ENCODE results near the gene FBXO48. TPM values are rescaled to one million over a fixed set of nuclear protein-coding genes. Genes with fewer than 3 reads are reported as not detected.

Gene FBXO48
- total and polyA plus RNA-seq, 2 of the 4 experiments (the other 2 are of a cell fraction), result 0.18 to 0.43 TPM

- H2AFZ ChIP-seq (replicated peaks; ENCODE audit: low read length, poor library complexity), result no peak overlapping the region
- H3K23ac ChIP-seq (ENCODE audit: low read depth, low read length), result no peak overlapping the region
- TF ChIP-seq CTCF (conservative IDR thresholded peaks at IDR 0.05; ENCODE audit: low read depth, low read length) (no peak), MAZ (IDR thresholded peaks at IDR 0.05; ENCODE audit: borderline replicate concordance, low read depth, low read length) (no peak), RFX5 (IDR thresholded peaks at IDR 0.05; ENCODE audit: low read depth, low read length) (no peak), RAD21 (IDR thresholded peaks at IDR 0.05; ENCODE audit: low read length) (no peak), POLR2A (IDR thresholded peaks at IDR 0.05; ENCODE audit: low read depth, low read length) (no peak), ELK1 (IDR thresholded peaks at IDR 0.05; ENCODE audit: borderline replicate concordance, low read depth, low read length) (no peak), CEBPB (IDR thresholded peaks at IDR 0.05; ENCODE audit: low read depth, low read length) (no peak), NFE2L2 (IDR thresholded peaks at IDR 0.05; ENCODE audit: low read depth, low read length) (no peak), MAFK (IDR thresholded peaks at IDR 0.05; ENCODE audit: low read depth, low read length) (no peak), RCOR1 (IDR thresholded peaks at IDR 0.05; ENCODE audit: insufficient replicate concordance, low read length) (no peak), FOS (IDR thresholded peaks at IDR 0.05; ENCODE audit: low read depth, low read length) (no peak), MXI1 (IDR thresholded peaks at IDR 0.05; ENCODE audit: borderline replicate concordance, low read depth, low read length) (no peak), SMC3 (IDR thresholded peaks at IDR 0.05; ENCODE audit: low read depth, low read length) (no peak), CHD1 (IDR thresholded peaks at IDR 0.05; ENCODE audit: low read depth, low read length) (no peak), BHLHE40 (IDR thresholded peaks at IDR 0.05; ENCODE audit: low read depth, low read length) (no peak)
- TF ChIP-seq, protein P1, sequence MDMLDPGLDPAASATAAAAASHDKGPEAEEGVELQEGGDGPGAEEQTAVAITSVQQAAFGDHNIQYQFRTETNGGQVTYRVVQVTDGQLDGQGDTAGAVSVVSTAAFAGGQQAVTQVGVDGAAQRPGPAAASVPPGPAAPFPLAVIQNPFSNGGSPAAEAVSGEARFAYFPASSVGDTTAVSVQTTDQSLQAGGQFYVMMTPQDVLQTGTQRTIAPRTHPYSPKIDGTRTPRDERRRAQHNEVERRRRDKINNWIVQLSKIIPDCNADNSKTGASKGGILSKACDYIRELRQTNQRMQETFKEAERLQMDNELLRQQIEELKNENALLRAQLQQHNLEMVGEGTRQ (IDR thresholded peaks at IDR 0.05; ENCODE audit: low read depth, low read length), result no peak
- H4K20me1 ChIP-seq (ENCODE audit: insufficient read depth, low read length), result no peaks in the 10 kb centered on the region
- no peak overlapping the region for H4K8ac ChIP-seq (ENCODE audit: low read depth in 2 of 2, low read length in 2 of 2)
- no peak overlapping the region for H4K91ac ChIP-seq (ENCODE audit: insufficient read depth, low read depth, low read length)
- no CpG with 5 or more reads among the region's 2 CpGs for WGBS, 2 experiments (ENCODE audit: extremely low coverage in 2 of 2, insufficient read length in 1 of 2)
- in situ Hi-C loops (cut with MboI; ENCODE audit: low sequenced_read_pairs) (no loop called here), dilution Hi-C loops (cut with HindIII; ENCODE audit: low sequenced_read_pairs, unreplicated experiment) (no loop called here), intact Hi-C loops (cut with micrococcal nuclease) (no loop called here)
- no peaks in the 10 kb centered on the region for H3K9me3 ChIP-seq (ENCODE audit: control insufficient read depth, insufficient read depth, low read length)
- no peaks in the 10 kb centered on the region for H3K36me3 ChIP-seq (ENCODE audit: control insufficient read depth, insufficient read depth, low read length)
- BruUV-seq (replicated peaks), result no TSS peak
- H3K14ac ChIP-seq (replicated peaks; ENCODE audit: low read depth, low read length), result no peak overlapping the region
- H3K9ac ChIP-seq (ENCODE audit: low read depth, low read length), result no peak overlapping the region
- H3K4me1 ChIP-seq (ENCODE audit: control insufficient read depth, insufficient read depth, low read length), result no peaks in the 10 kb centered on the region
- CTCF ChIA-PET, result interaction anchor here (1.0 to 1.4 kb wide), 2 partner anchors 89 kb away, joined by 3 to 4 read pairs; no protein-coding TSS in a partner anchor
- no peak for ATAC-seq (ENCODE audit: low read depth)
- no peak overlapping the region for H2AK5ac ChIP-seq (ENCODE audit: low read depth, low read length)
- H2BK5ac ChIP-seq (ENCODE audit: low read depth, low read length, poor library complexity, severe bottlenecking), result no peak overlapping the region
- H2BK20ac ChIP-seq (ENCODE audit: low read depth, low read length), result no peak overlapping the region
- no peaks in the 10 kb centered on the region for H3K9me1 ChIP-seq (ENCODE audit: insufficient read depth, low read length)
- H3K4me2 ChIP-seq (ENCODE audit: low read depth, low read length), result no peak overlapping the region
- no peak overlapping the region for H3K56ac ChIP-seq (ENCODE audit: extremely low read depth, insufficient read depth, low read length)
- H3K79me1 ChIP-seq (ENCODE audit: low read depth in 1 of 2, low read length in 2 of 2), result no peaks in the 10 kb centered on the region
- DNase-seq, result no peak
- H3K27me3 ChIP-seq (ENCODE audit: control insufficient read depth, insufficient read depth, low read length), result no peaks in the 10 kb centered on the region
- no peak overlapping the region for H2BK120ac ChIP-seq (ENCODE audit: low read depth, low read length)
- no peak overlapping the region for H3K4ac ChIP-seq (ENCODE audit: low read depth, low read length)
- no peak overlapping the region for H2AK9ac ChIP-seq (replicated peaks; ENCODE audit: low read depth, low read length, poor library complexity)
- no peak overlapping the region for H4K5ac ChIP-seq (ENCODE audit: low read depth, low read length)
- POLR2A ChIA-PET (ENCODE audit: unreplicated experiment), result no interaction called here
- no peak overlapping the region for H3K4me3 ChIP-seq (ENCODE audit: insufficient read depth, low read depth, low read length)
- H3K27ac ChIP-seq (ENCODE audit: insufficient read depth, low read length), result no peak overlapping the region
- no peak overlapping the region for H2BK15ac ChIP-seq (ENCODE audit: low read depth, low read length)
- no peak overlapping the region for H3K18ac ChIP-seq (ENCODE audit: low read depth, low read length)
These were observed 38.6 kb upstream of the FBXO48 start for GRCh38 chr2:68505603-68506159.

All from IMR-90 (cell line).